HEK293 (cell line): ENCODE data around the gene MTHFS.

Experiments used
- CTCF ChIA-PET: fragments of 350-600 bp; formaldehyde crosslinking; extraction: SDS; loops from one replicate; lab custom pipeline; 2021; ENCODE audit warnings: antibody characterized with exemption; lab: Yijun Ruan, JAX
- POLR2A ChIA-PET: fragments of 300-600 bp; formaldehyde crosslinking; extraction: SDS; loops from one replicate; lab custom pipeline; 2020; ENCODE audit warnings: antibody characterized with exemption, inconsistent platforms; lab: Yijun Ruan, JAX
- H3K27ac ChIP-seq: fragments of 200-500 bp; sonication (Bioruptor generic); 2 replicates; pipeline ENCODE4 v1.5.1; 2014; ENCODE audit warnings: low read depth, low read length, control low read depth, inconsistent platforms; ENCODE audit errors: extremely low read depth
- H3K36me3 ChIP-seq, 2 experiments: fragments of 200-500 bp in 1 of 2; sonication (Bioruptor generic) in 1 of 2; 1 replicate in 1 of 2; 2 replicates in 1 of 2; pipeline ENCODE4 v1.5.1; 2014 to 2017; ENCODE audit warnings: inconsistent platforms in 2 of 2, low read length in 2 of 2; ENCODE audit not compliant: control insufficient read depth in 2 of 2, insufficient read depth in 1 of 2
- H3K4me1 ChIP-seq: fragments of 200-500 bp; sonication (Bioruptor generic); 2 replicates; pipeline ENCODE4 v1.5.1; 2014; ENCODE audit warnings: mild to moderate bottlenecking, low read length, inconsistent platforms; ENCODE audit not compliant: control insufficient read depth, insufficient read depth
- H3K4me3 ChIP-seq: 2 replicates; pipeline ENCODE4 v1.5.1; 2011; ENCODE audit warnings: low read depth, mild to moderate bottlenecking, control low read depth, low read length, moderate library complexity
- H3K9me3 ChIP-seq: fragments of 200-500 bp; sonication (Bioruptor generic); 2 replicates; pipeline ENCODE4 v1.5.1; 2014; ENCODE audit warnings: low read depth, low read length, inconsistent platforms; ENCODE audit not compliant: control insufficient read depth, insufficient read depth
- GLIS2 ChIP-seq: fragments of 450-650 bp; formaldehyde crosslinking; IDR thresholded peaks from 2 replicates; pipeline ENCODE4 v1.5.1; 2016; ENCODE audit warnings: missing biosample characterization, missing genetic modification characterization
- ZBTB7A ChIP-seq: fragments of 450-650 bp; formaldehyde crosslinking; IDR thresholded peaks from 2 replicates; pipeline ENCODE4 v1.5.1; 2016; ENCODE audit warnings: low read depth, missing biosample characterization, missing genetic modification characterization
- ZNF19 ChIP-seq: fragments of 450-650 bp; formaldehyde crosslinking; IDR thresholded peaks from 2 replicates; pipeline ENCODE4; 2016; ENCODE audit warnings: missing biosample characterization, missing genetic modification characterization, low read depth
- ZNF2 ChIP-seq: fragments of 450-650 bp; formaldehyde crosslinking; IDR thresholded peaks from 2 replicates; pipeline ENCODE4 v1.5.1; 2016; ENCODE audit warnings: missing biosample characterization, missing genetic modification characterization
- ZNF211 ChIP-seq: fragments of 450-650 bp; formaldehyde crosslinking; IDR thresholded peaks from 2 replicates; pipeline ENCODE4 v1.5.1; 2016; ENCODE audit warnings: low read depth, missing biosample characterization, missing genetic modification characterization
- ZNF292 ChIP-seq: fragments of 450-650 bp; formaldehyde crosslinking; IDR thresholded peaks from 2 replicates; pipeline ENCODE4 v1.5.1; 2016; ENCODE audit warnings: low read depth, missing biosample characterization, missing genetic modification characterization, borderline replicate concordance
- ZNF510 ChIP-seq: fragments of 450-650 bp; formaldehyde crosslinking; IDR thresholded peaks from 2 replicates; pipeline ENCODE4 v1.5.1; 2018; ENCODE audit warnings: mild to moderate bottlenecking, missing genetic modification characterization, missing biosample characterization; ENCODE audit not compliant: insufficient replicate concordance
- ZNF548 ChIP-seq: fragments of 450-650 bp; formaldehyde crosslinking; IDR thresholded peaks from 2 replicates; pipeline ENCODE4 v1.5.1; 2016; ENCODE audit warnings: missing biosample characterization, missing genetic modification characterization
- ZNF610 ChIP-seq: fragments of 450-650 bp; formaldehyde crosslinking; IDR thresholded peaks from 2 replicates; pipeline ENCODE4 v1.5.1; 2016; ENCODE audit warnings: missing biosample characterization, missing genetic modification characterization, borderline replicate concordance
- ZNF624 ChIP-seq: fragments of 450-650 bp; formaldehyde crosslinking; IDR thresholded peaks from 2 replicates; pipeline ENCODE4 v1.5.1; 2017; ENCODE audit warnings: missing biosample characterization, missing genetic modification characterization
- ZNF664 ChIP-seq: fragments of 450-650 bp; formaldehyde crosslinking; IDR thresholded peaks from 2 replicates; pipeline ENCODE4 v1.5.1; 2016; ENCODE audit warnings: missing biosample characterization, missing genetic modification characterization
- TF ChIP-seq, protein P1 (sequence below): fragments of 450-650 bp; formaldehyde crosslinking; IDR thresholded peaks from 2 replicates; pipeline ENCODE4 v1.5.1; 2016; ENCODE audit warnings: missing biosample characterization, missing genetic modification characterization

Gene MTHFS

DNA sequence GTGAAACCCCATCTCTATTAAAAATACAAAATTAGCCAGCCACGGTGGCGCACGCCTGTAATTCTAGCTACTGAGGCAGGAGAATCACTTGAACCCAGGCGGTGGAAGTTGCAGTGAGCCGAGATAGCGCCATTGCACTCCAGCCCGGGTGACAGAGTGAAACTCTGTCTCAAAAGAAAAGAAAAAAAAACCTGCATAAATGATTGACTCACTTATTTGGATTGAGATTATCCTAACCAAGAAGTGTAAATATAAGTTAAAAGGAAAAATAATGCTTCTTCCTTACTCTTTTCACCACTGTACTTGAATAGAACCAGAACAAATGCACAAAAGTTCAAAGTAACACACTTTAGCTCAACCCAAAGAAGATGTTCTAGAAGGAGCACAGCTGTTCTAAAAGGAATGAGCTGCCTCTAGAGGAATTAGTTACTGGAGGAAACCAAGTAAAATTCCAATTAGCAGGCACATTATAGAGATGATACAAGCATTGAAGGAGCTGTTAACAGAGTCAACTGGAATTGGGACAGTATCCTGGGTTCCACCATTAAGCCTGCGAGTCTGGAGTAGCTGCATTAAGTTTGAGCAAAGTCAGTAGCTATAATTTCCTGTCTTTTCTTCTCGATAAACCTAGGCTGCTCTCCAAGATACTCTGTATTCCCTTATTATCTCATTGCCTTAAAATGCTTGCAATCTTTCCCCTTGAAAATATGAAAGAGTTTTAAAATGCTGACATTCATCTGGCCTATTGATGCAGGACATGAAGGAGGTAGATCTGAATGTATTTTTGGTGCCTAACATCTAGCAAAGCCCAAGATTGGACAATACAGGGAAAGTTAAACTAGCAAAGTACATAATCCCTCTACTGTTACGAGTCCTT lies 9.5 kb downstream of the MTHFS start:
- CTCF ChIA-PET: interaction anchor here (0.6 to 0.7 kb wide), 3 partner anchors 13 to 892 kb away, joined by 3 read pairs; partner anchors contain the start of gene CEMIP
- Histone ChIP-seq H3K36me3 (peaks cover 37 to 56% of the 10 kb centered on the region in 2 experiments), H3K4me1 (peaks cover 2% of the 10 kb centered on the region; the same call in 1 of the 2 replicates), H3K9me3 (no peaks in the 10 kb centered on the region), H3K27ac (no peak overlapping the region), H3K4me3 (no peak overlapping the region)
- POLR2A ChIA-PET: interaction anchor here (0.6 to 2.3 kb wide), 3 partner anchors 9 to 36 kb away, joined by 4 to 10 read pairs (median 5); no protein-coding TSS in a partner anchor
- TF ChIP-seq ZNF19 (no peak), ZNF211 (no peak), ZNF510 (tag by site-specific recombination) (no peak), ZNF610 (tag by site-specific recombination) (no peak), ZNF2 (tag by site-specific recombination) (no peak)
- TF ChIP-seq, protein P1, sequence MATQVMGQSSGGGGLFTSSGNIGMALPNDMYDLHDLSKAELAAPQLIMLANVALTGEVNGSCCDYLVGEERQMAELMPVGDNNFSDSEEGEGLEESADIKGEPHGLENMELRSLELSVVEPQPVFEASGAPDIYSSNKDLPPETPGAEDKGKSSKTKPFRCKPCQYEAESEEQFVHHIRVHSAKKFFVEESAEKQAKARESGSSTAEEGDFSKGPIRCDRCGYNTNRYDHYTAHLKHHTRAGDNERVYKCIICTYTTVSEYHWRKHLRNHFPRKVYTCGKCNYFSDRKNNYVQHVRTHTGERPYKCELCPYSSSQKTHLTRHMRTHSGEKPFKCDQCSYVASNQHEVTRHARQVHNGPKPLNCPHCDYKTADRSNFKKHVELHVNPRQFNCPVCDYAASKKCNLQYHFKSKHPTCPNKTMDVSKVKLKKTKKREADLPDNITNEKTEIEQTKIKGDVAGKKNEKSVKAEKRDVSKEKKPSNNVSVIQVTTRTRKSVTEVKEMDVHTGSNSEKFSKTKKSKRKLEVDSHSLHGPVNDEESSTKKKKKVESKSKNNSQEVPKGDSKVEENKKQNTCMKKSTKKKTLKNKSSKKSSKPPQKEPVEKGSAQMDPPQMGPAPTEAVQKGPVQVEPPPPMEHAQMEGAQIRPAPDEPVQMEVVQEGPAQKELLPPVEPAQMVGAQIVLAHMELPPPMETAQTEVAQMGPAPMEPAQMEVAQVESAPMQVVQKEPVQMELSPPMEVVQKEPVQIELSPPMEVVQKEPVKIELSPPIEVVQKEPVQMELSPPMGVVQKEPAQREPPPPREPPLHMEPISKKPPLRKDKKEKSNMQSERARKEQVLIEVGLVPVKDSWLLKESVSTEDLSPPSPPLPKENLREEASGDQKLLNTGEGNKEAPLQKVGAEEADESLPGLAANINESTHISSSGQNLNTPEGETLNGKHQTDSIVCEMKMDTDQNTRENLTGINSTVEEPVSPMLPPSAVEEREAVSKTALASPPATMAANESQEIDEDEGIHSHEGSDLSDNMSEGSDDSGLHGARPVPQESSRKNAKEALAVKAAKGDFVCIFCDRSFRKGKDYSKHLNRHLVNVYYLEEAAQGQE (tag by site-specific recombination): no peak

- Histone ChIP-seq H3K27ac (no peak overlapping the region), H3K9me3 (no peaks in the 10 kb centered on the region), H3K4me3 (no peak overlapping the region), H3K4me1 (peaks cover 14% of the 10 kb centered on the region), H3K36me3 (peaks cover 34 to 60% of the 10 kb centered on the region in 2 experiments)
- TF ChIP-seq ZBTB7A (tag by site-specific recombination): no peak
- POLR2A ChIA-PET: interaction anchor here (2.2 to 2.3 kb wide), 2 partner anchors 10 to 37 kb away, joined by 5 to 10 read pairs; no protein-coding TSS in a partner anchor
- CTCF ChIA-PET: interaction anchor here (0.7 to 1.6 kb wide), 2 partner anchors 11 to 33 kb away, joined by 3 read pairs; no protein-coding TSS in a partner anchor
These were observed 10.7 kb downstream of the MTHFS start for GRCh38 chr15:79886124-79886523.

- POLR2A ChIA-PET: interaction anchor here (1.6 kb wide), 1 partner anchor 12 kb away, joined by 4 read pairs; no protein-coding TSS in a partner anchor
- H3K36me3 ChIP-seq: peaks cover 39 to 63% of the 10 kb centered on the region in 2 experiments
- no peaks in the 10 kb centered on the region for H3K9me3 ChIP-seq
- H3K4me3 ChIP-seq: no peak overlapping the region
- H3K27ac ChIP-seq: no peak overlapping the region
- TF ChIP-seq ZNF548 (no peak), ZNF292 (tag by site-specific recombination) (no peak), ZNF624 (tag by site-specific recombination) (no peak)
- CTCF ChIA-PET: no interaction called here
- peaks cover 15% of the 10 kb centered on the region for H3K4me1 ChIP-seq
These were observed 12.6 kb downstream of the MTHFS start for GRCh38 chr15:79884204-79884596.

DNA sequence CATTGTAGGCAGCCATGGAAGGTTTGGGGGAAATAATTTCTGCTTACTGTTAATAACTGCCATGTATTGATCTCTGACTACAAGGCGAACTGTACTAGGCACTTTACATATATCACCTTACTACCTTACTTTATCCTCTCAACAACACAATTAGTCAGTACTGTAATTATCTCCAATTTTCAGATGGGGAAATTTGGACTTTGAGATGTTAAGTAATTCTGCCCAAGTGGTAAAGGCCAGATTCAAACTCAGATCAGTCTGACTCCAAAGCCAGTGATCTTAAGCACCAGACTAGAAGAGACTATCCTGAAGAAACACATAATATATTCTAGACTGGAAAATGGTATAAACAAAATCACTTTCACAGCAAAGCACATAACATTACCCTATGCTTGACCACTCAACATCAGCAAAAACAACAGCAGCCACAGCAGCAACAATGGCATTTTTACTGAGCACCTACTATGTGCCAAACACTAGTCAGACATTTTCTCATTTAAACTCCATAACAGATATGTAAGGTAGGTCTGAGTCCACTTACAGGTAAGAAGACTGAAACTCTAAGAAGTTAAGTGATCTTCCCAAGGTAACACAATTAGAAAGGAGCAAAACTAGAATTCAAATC lies 13.1 kb downstream of the MTHFS start:
- POLR2A ChIA-PET: no interaction called here
- TF ChIP-seq ZNF664 (tag by site-specific recombination): peak; percentile 45; the same call in 1 of the 2 replicates
- no peak for TF ChIP-seq GLIS2 (tag by site-specific recombination)
- H3K4me3 ChIP-seq: no peak overlapping the region
- CTCF ChIA-PET: interaction anchor here (1.2 to 1.3 kb wide), 2 partner anchors 33 to 544 kb away, joined by 3 to 6 read pairs; no protein-coding TSS in a partner anchor
- H3K4me1 ChIP-seq: peaks cover 15% of the 10 kb centered on the region
- no peaks in the 10 kb centered on the region for H3K9me3 ChIP-seq
- peaks cover 41 to 59% of the 10 kb centered on the region in 2 experiments for H3K36me3 ChIP-seq
- no peak overlapping the region for H3K27ac ChIP-seq
